Suprapubic skin (tissue), 4 donors: ENCODE measurements around the gene CAPN13. TPM values are rescaled to one million over a fixed set of nuclear protein-coding genes. Genes with fewer than 3 reads are reported as not detected.
A peak's percentile ranks its signal among the peaks of the same experiment; 100 is the strongest.
"Not testable (repeated sequence)": the region's sequence is repeated elsewhere in the genome, so short reads cannot be mapped to it uniquely, and the experiment has no call there.

Experiments
- DNase-seq, 2 donors: peaks; one replicate each; pipeline ENCODE4 v3.0.0-alpha.2; 2019; ENCODE audit warnings: low spot score in 2 of 2
- H3K27ac ChIP-seq: fragments of 200-600 bp; sonication (generic); one replicate; pipeline ENCODE4 v1.5.1; 2019
- H3K27me3 ChIP-seq: fragments of 200-600 bp; sonication (generic); one replicate; pipeline ENCODE4 v1.5.1; 2019
- H3K36me3 ChIP-seq: fragments of 200-600 bp; sonication (generic); one replicate; pipeline ENCODE4 v1.5.1; 2019
- H3K4me1 ChIP-seq: fragments of 200-600 bp; sonication (generic); one replicate; pipeline ENCODE4 v1.5.1; 2019
- H3K4me3 ChIP-seq: fragments of 200-600 bp; sonication (generic); one replicate; pipeline ENCODE4 v1.5.1; 2019; ENCODE audit warnings: mild to moderate bottlenecking
- H3K9me3 ChIP-seq: fragments of 200-600 bp; sonication (generic); one replicate; pipeline ENCODE4 v1.5.1; 2019
- CTCF ChIP-seq, 2 donors: fragments of 200-600 bp in 1 of 2; fragments of 450-650 bp in 1 of 2; sonication (generic) in 1 of 2; IDR thresholded peaks; one replicate each; pipeline ENCODE4 v1.5.1; 2016 to 2019; ENCODE audit warnings: antibody characterized with exemption in 2 of 2, mild to moderate bottlenecking in 1 of 2, moderate library complexity in 1 of 2
- EP300 ChIP-seq: sonication (generic); formaldehyde crosslinking; IDR thresholded peaks from one replicate; pipeline ENCODE4 v1.6.1; 2017; ENCODE audit warnings: antibody characterized with exemption
- POLR2A ChIP-seq, 2 donors: fragments of 450-650 bp; IDR thresholded peaks; one replicate each; pipeline ENCODE4 v1.6.1; 2017; ENCODE audit warnings: antibody characterized with exemption in 2 of 2, mild to moderate bottlenecking in 2 of 2, moderate library complexity in 2 of 2
- POLR2AphosphoS5 ChIP-seq, 3 donors: sonication (generic); formaldehyde crosslinking; IDR thresholded peaks; one replicate each; pipeline ENCODE4 v1.6.1; 2017; ENCODE audit warnings: antibody characterized with exemption in 3 of 3
- WGBS: methylation state at CpG from one replicate; pipeline ENCODE4 v1.1.5; 2018; 5-methylcytosine and 5-hydroxymethylcytosine counted together
- total RNA-seq, 4 donors: library from RNA; depleted of rRNA; stranded (reverse); fragments of >200 nt; gene quantifications; one replicate each; pipeline ENCODE4 v1.1.0, GENCODE V29; 2016

CAPN13 gene
- total RNA-seq, 4 donors from 2014 or later = 0.26 to 1.5 (median 0.50) TPM

- Histone ChIP-seq H3K27ac (no peak overlapping the region), H3K36me3 (no peaks in the 10 kb centered on the region), H3K4me3 (no peak overlapping the region), H3K9me3 (peaks cover 16% of the 10 kb centered on the region), H3K4me1 (no peaks in the 10 kb centered on the region), H3K27me3 (no peaks in the 10 kb centered on the region)
- peak in 1 of 2 donors; percentile 1 for DNase-seq
- 87% methylated on average over 1 of the region's 1 CpG for WGBS
- TF ChIP-seq CTCF (IDR thresholded peaks at IDR 0.05) (no peak), POLR2A (IDR thresholded peaks at IDR 0.05) (no peak), EP300 (no peak), POLR2AphosphoS5 (IDR thresholded peaks at IDR 0.05) (no peak)
Measured at GRCh38 chr2:30702694-30703093, 104.6 kb downstream of the CAPN13 start.

GRCh38 chr2:30701782-30702181, 105.5 kb downstream of the CAPN13 start:
- TF ChIP-seq EP300 = no peak
- no peak for TF ChIP-seq POLR2A (IDR thresholded peaks at IDR 0.05)
- TF ChIP-seq CTCF (IDR thresholded peaks at IDR 0.05) = no peak
- TF ChIP-seq POLR2AphosphoS5 (IDR thresholded peaks at IDR 0.05) = no peak
- Histone ChIP-seq H3K36me3 (no peaks in the 10 kb centered on the region), H3K27me3 (no peaks in the 10 kb centered on the region), H3K4me1 (no peaks in the 10 kb centered on the region), H3K9me3 (peaks cover 16% of the 10 kb centered on the region), H3K27ac (no peak overlapping the region), H3K4me3 (no peak overlapping the region)
- no peak for DNase-seq
- 66% methylated on average over 2 of the region's 2 CpGs for WGBS

- not testable (repeated sequence) for H3K36me3 ChIP-seq, H3K27me3 ChIP-seq, H3K27ac ChIP-seq, H3K4me1 ChIP-seq, H3K4me3 ChIP-seq
- WGBS = 90% methylated on average over 18 of the region's 18 CpGs
- peak; percentile 27 to 32 for DNase-seq
- H3K9me3 ChIP-seq = peaks cover 11% of the 10 kb centered on the region
Measured at GRCh38 chr2:30697242-30698103, 109.8 kb downstream of the CAPN13 start.

GRCh38 chr2:30695749-30696148, 111.5 kb downstream of the CAPN13 start:
- DNase-seq = peak; percentile 17 to 56
- no peaks in the 10 kb centered on the region for H3K36me3 ChIP-seq
- no peak overlapping the region for H3K4me3 ChIP-seq
- no peaks in the 10 kb centered on the region for H3K9me3 ChIP-seq
- 91% methylated on average over 4 of the region's 4 CpGs for WGBS
- no peaks in the 10 kb centered on the region for H3K27me3 ChIP-seq
- H3K27ac ChIP-seq = no peak overlapping the region
- TF ChIP-seq POLR2AphosphoS5 (IDR thresholded peaks at IDR 0.05) (no peak), EP300 (no peak), CTCF (IDR thresholded peaks at IDR 0.05) (no peak), POLR2A (IDR thresholded peaks at IDR 0.05) (no peak)
- no peaks in the 10 kb centered on the region for H3K4me1 ChIP-seq

- WGBS = 50% methylated on average over 8 of the region's 8 CpGs
- peak; percentile 27 to 43 for DNase-seq
Measured at GRCh38 chr2:30694286-30695055, 112.8 kb downstream of the CAPN13 start.

More at GRCh38 chr2:30694286-30695055, 112.8 kb downstream of the CAPN13 start:
- H3K4me3 ChIP-seq = no peak overlapping the region
- no peaks in the 10 kb centered on the region for H3K36me3 ChIP-seq
- TF ChIP-seq EP300 = no peak
- TF ChIP-seq CTCF (IDR thresholded peaks at IDR 0.05) = no peak
- no peak for TF ChIP-seq POLR2A (IDR thresholded peaks at IDR 0.05)
- TF ChIP-seq POLR2AphosphoS5 (IDR thresholded peaks at IDR 0.05) = no peak
- peaks cover 6% of the 10 kb centered on the region for H3K4me1 ChIP-seq
- no peak overlapping the region for H3K27ac ChIP-seq
- H3K27me3 ChIP-seq = no peaks in the 10 kb centered on the region
- H3K9me3 ChIP-seq = no peaks in the 10 kb centered on the region
